Neural progenitor cell (in vitro differentiated cells): ENCODE data around the gene TF.

Experiments used
- EZH2 ChIP-seq: fragments of 200-600 bp; sonication (generic); IDR thresholded peaks from 2 replicates; pipeline ENCODE4 v1.6.1; 2017; ENCODE audit warnings: antibody characterized with exemption, mild to moderate bottlenecking, moderate library complexity
- EZH2phosphoT487 ChIP-seq: fragments of 200-600 bp; sonication (generic); IDR thresholded peaks from 2 replicates; pipeline ENCODE4 v1.6.1; 2017; ENCODE audit warnings: antibody characterized with exemption
- TF ChIP-seq, protein P1 (sequence below): fragments of 200-600 bp; sonication (generic); IDR thresholded peaks from 2 replicates; pipeline ENCODE4 v1.5.1; 2017; ENCODE audit warnings: antibody characterized with exemption, mild to moderate bottlenecking

DNA sequence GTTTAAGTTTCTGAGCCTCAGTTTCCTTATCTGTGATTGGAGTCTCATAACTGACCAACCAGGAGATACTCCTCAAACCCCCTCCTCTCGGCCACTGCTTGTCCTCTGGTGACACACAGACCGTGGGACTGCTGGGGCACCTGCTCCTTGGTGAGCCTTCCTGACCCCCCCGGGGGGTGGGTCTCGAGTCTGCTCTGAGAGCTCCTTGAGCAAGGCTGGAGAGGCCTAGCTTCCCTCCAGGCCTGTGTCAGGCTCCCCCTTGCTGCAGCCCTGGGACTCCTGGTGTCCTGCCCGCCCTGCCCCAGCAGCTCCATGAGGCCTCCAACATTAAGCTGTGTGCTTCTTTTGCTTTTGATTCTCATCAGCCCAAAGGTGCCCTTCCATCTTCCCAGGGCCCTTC is 87.1 kb downstream of the TF start:
- TF ChIP-seq, protein P1, sequence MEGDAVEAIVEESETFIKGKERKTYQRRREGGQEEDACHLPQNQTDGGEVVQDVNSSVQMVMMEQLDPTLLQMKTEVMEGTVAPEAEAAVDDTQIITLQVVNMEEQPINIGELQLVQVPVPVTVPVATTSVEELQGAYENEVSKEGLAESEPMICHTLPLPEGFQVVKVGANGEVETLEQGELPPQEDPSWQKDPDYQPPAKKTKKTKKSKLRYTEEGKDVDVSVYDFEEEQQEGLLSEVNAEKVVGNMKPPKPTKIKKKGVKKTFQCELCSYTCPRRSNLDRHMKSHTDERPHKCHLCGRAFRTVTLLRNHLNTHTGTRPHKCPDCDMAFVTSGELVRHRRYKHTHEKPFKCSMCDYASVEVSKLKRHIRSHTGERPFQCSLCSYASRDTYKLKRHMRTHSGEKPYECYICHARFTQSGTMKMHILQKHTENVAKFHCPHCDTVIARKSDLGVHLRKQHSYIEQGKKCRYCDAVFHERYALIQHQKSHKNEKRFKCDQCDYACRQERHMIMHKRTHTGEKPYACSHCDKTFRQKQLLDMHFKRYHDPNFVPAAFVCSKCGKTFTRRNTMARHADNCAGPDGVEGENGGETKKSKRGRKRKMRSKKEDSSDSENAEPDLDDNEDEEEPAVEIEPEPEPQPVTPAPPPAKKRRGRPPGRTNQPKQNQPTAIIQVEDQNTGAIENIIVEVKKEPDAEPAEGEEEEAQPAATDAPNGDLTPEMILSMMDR: no peak
- no peak for TF ChIP-seq EZH2phosphoT487
- no peak for TF ChIP-seq EZH2
